Stimulated activated CD8-positive, alpha-beta memory T cell treated with anti-CD3 and anti-CD28 coated beads, Interleukin-7, amount 100 ng/mL, for 1 hour (primary cell): ENCODE data around the gene RXFP4.
"Not testable (repeated sequence)": the region's sequence is repeated elsewhere in the genome, so short reads cannot be mapped to it uniquely, and the experiment has no call there.

Experiments used
- DNase-seq, 2 donors: peaks; one replicate each; pipeline ENCODE4 v3.0.0-alpha.2; 2020; ENCODE audit warnings: low read depth in 2 of 2

Gene RXFP4

DNA sequence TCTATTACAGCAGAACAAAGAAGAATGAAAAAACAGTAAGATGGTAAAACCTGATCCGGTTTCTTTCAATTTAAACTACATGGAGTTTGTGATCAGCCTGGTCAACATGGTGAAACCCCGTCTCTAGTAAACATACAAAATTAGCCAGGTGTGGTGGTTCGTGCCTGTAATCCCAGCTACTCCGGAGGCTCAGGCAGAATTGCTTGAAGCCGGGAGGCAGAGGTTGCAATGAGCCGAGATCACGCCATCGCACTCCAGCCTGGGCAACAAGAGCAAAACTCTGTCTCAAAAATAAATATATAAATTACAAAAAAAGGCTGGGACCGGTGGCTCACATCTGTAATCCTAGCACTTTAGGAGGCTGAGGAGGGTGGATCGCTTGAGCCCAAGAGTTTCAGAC is 10.7 kb upstream of the RXFP4 start:
- DNase-seq: not testable (repeated sequence)

DNA sequence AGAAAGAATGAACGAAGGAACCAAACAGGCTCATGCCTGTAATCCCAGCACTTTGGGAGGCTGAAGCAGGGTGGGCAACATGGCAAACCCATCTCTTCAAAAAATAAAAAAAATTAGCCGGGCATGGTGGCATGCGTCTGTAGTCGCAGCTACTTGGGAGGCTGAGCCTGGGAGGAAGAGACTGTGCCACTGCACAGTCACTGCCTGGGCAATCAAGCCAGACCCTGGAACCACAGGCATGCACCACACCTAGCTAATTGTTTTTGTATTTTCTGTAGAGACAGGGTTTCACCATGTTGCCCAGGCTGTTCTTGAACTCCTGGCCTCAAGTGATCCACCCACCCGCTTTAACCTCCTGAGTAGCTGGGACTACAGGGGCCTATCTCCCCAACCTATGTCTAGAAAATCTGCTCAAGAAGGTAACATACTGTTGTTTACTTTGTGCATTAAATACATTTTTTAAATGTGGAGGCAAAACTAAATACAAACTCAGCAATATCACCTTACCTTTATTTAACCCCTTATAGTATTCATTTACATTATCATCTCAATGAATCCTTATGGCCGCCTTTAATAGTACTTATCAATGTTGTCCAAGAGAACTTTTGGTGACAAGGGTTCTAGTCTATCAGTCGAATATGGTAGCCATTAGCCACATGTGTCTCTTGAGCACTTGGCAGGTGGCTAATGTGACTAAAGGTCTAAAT is 10.0 kb upstream of the RXFP4 start:
- DNase-seq: no peak

DNA sequence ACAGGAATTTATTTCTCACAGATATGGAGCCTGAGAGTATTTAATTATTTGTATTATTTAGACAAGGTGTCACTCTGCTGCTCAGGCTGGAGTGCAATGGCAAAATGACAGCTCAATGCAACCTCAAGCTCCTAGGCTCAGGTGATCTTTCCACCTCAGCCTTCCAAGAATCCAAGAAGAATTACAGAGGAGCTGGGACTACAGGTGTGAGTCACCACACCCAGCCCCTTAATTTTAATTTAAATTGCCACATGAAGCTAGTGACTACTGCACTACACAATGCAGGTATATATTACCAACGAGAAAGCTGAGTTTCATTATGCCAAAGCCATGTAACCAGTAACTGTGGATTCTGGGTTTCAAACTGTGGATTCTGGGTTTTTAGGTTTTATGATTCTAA is 9.4 kb upstream of the RXFP4 start:
- no peak for DNase-seq

DNA sequence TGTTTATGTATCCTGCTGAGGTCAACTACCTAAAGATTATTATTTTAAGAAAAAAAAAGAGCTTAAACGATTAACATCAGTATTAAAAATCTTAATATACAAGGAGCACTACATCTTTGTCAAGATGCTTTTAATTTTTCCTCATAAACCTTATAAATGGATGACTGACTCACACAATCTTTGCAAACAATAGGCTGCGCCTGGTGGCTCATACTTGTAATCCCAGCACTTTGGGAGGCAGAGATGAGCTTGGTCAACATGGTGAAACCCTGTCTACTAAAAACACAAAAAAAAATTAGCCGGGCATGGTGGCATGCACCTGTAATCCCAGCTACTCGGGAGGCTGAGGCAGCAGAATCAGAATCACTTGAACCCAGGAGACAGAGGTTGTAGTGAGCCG is 9.0 kb upstream of the RXFP4 start:
- no peak for DNase-seq

DNA sequence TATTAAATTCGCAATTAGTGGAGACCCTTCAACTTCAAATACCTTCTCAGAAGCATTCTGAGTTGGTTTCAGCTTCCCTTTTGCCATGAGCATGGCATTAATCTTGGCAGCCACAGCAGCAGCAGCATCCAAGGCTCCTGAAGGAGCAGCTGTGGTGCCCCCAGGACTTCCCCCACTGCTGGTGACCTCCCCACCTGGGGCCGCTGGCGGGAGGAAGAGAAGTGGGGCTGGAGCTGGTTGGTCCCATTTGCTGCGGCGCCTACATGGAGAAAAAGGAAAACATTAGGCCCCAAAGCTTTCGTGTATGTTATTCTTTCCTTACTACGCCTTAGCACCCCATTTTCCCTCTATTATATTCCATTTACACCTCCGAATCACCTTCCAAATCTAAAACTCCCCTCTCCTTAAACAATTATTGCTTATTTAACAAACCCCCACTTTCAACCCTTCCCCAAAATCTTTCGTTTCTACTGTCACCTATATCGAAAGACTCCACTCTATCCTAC is 7.8 kb upstream of the RXFP4 start:
- no peak for DNase-seq

DNA sequence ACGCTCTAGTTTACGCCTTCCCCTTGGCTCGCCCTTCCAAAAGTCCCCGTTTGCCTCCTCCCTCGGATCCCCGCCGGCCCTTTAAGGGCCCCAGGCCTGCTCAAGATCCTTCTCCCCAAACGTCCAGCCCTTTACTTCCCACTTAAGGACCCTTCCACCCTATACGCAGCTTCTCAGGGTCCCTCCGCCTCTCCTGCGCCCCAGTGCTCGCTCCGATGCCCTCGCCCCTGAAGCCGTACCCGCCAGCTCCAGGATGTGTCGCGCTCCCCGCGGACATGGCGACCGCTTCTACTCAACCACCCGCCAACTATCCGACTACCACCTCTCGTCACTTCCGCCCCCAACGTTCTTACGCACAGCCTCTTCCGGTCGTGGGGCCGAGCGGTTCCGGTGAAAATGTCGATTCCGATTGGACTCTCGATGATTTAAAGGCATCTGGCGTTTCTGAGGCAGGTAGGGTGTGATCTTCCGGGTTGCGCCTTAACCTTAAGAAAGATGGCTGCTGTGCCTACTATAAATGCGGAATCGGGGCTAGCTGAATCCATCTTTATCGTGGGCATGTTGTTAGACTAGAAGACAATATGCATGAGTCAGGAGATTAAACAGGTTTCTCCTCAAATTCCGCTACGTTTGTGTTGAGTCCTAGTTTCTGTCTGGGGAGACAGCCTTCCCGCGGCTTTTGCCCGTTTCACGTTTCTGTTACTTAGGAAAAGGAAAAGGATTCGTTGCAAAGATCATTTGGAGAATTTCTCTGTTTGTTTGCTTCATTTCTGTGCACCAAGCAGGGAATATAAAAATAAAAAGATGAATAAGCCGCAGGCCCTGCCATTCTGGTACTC is 7.1 kb upstream of the RXFP4 start, which contains the start of gene KHDC4:
Gene KHDC4, minus strand, starts transcription at position 317 of the 839 bp plus-strand sequence. Its CDS starts 40 bp downstream, at position 277.
- DNase-seq: peak; percentile 84

DNA sequence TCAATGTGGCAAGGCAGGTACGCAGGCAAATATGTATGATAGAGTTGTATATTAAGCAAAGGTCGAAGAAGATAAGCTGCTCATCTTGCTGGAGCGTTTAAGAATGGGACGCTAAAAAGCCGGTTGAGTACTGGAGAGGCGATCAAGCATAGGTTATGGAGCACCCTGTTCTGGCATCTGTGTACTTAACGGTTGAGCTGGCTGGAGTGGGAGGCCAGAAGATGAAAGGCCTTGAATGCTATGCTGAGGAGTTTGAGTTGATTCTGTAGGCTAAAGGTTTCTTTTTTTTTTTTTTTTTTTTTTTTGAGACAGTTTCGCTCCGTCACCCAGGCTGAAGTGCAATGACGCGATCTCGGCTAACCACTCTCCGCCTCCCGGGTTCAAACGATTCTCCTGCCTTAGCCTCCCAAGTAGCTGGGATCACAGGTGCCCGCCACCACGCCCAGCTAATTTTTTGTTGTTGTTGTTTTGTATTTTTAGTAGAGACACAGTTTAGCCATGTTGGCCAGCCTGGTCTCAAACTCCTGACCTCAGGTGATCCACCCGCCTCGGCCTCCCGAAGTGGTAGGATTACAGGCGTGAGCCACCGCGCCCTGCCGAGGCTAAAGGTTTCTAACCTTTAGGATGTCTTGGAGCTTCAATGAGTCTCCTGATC is 6.4 kb upstream of the RXFP4 start:
- DNase-seq: no peak

DNA sequence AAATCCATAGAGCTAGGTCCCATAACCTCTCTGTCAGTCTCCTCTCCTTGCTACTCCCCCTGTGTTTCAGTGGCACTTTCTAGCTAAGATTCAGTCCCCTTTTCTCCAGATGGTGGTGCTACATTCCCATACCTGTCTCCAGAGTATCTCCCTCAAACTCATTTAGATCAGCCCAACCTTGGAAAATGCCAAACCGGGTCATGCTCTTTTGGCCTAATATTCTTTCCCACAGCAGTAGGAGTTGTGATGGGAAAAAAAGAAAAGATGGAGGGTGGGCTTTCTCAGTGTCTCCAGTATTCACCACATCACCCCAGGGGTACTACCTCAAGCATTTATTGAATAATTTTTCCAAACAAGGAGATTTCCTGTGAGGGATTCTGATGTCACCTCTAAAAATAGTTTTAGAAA is 3.2 kb upstream of the RXFP4 start:
- DNase-seq: no peak

DNA sequence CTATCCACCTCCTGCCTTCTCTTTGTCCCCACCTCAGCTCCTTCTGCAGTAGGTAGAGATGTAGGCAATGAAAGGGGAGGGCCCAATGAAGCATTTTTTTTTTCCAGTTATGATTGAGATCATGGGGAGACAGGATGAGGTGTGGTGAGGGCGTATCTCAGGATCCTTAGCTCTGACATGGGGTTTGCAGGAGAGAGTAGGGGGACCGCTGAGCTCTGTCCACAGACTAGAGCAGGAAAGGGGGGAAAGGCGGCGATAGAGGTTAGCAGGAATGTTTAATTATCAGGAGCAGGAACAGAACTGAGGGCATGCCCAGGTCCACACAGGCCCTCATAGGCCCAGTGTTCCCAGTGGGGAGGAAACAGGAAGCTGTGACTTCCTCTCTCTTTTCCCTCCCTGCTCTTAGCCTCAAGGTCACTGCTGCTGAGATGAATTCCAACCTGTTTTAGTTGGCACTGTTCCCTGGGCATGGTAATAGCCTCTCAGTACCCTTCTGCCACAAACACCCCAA is 901 bp upstream of the RXFP4 start:
- DNase-seq: no peak

DNA sequence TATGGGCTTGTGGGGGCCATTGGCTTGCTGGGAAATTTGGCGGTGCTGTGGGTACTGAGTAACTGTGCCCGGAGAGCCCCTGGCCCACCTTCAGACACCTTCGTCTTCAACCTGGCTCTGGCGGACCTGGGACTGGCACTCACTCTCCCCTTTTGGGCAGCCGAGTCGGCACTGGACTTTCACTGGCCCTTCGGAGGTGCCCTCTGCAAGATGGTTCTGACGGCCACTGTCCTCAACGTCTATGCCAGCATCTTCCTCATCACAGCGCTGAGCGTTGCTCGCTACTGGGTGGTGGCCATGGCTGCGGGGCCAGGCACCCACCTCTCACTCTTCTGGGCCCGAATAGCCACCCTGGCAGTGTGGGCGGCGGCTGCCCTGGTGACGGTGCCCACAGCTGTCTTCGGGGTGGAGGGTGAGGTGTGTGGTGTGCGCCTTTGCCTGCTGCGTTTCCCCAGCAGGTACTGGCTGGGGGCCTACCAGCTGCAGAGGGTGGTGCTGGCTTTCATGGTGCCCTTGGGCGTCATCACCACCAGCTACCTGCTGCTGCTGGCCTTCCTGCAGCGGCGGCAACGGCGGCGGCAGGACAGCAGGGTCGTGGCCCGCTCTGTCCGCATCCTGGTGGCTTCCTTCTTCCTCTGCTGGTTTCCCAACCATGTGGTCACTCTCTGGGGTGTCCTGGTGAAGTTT is 550 bp downstream of the RXFP4 start:
- no peak for DNase-seq

DNA sequence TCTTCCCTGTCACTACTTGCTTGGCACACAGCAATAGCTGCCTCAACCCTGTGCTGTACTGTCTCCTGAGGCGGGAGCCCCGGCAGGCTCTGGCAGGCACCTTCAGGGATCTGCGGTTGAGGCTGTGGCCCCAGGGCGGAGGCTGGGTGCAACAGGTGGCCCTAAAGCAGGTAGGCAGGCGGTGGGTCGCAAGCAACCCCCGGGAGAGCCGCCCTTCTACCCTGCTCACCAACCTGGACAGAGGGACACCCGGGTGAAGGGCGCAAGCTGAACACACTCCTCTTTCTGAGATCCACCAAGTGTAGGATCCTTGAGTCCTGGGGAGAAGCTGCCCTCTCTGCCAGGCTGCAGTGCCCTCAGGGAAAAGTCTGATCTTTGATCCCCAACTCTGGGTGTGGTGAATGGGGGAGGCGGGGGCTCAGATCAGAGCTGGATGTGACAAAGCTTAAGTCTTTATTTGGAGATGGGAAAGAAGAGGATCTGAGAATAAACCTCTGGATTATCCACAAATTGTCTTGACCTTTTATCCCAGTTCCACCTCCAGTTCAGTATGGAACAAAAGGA is 1.2 kb downstream of the RXFP4 start:
- DNase-seq: no peak

DNA sequence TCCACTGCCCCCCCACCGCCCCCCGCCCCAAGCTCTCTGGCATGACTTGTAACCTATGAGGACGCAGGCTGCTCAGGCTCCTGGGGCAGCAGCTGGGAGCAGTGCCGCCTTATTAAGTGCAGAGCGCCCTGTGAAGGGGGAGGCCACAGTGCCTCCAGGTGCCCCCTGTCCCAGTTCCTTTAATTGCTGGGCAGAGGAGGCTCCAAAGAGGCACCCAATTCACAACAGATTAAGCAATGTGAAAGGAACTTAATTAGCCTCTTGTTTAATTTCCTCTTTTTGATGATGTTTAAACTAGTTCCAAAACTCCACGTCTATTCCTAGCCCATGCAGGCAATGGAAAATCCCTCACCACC is 3.0 kb downstream of the RXFP4 start:
- no peak for DNase-seq

DNA sequence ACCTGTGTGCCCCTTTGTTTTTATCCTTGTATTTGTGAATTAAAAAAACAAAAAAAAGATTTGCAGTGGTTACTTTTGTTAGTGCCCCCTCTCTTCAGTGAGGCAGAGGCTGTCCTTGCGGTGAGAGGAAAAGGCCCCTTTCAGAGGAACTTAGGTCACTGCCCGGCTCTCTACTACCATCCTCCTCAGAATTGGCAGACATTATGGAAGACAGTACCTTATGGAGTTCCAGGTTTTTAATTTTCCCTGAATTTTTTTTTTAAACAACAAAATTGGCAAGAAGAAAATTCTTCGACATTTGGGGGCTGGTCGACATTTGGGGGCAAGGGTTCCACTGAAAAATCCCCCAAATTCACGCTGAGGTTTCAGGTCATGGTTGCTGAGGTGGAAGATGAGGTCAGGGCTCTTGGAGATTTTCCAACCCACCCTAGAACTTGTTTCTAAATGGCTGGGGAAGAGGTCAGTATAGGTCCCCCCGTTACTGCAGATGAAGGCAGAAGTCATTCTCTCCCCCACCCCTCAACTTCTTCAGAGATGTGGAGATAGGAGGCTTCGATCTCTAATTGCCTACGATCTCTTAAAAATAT is 5.3 kb downstream of the RXFP4 start:
- DNase-seq: no peak

DNA sequence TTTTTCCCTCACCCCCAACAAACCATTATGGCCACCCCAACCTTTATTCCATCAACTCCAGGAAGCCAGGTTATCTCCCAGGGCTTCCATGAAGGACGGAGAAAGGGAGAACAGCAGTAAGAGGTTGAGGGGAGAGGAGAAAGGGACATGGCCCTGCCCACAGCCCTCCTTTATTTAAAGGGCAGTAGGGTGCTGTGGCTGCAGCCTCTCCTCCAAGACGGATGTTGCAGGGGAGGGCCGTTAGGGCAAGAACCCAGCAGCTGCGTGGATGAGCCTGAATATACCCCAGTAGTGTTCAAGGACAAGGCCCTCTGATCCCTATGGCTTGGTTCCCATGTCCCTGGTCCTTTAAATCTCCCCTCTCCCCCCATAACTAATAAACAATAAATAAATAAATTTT is 5.9 kb downstream of the RXFP4 start:
- no peak for DNase-seq

DNA sequence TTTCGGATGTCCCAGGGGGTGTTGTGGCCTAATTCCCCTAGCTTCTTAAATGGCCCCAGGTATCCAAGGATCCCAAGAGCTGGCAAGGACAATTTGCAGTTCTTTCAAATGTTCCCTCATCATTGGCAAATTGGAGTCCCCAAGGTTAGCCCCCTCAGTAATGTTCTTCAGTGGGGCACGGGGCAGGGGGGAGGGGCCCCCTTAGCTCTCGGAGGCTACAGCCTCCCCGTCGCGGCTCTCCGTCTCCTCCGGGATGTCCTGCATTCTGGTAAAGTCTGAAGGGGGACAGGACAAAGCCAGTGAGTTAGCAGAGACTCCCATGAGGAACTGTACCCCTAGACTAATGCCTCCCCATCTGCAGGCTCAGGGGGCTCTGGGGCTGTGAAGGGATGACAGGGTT is 6.3 kb downstream of the RXFP4 start:
- no peak for DNase-seq

DNA sequence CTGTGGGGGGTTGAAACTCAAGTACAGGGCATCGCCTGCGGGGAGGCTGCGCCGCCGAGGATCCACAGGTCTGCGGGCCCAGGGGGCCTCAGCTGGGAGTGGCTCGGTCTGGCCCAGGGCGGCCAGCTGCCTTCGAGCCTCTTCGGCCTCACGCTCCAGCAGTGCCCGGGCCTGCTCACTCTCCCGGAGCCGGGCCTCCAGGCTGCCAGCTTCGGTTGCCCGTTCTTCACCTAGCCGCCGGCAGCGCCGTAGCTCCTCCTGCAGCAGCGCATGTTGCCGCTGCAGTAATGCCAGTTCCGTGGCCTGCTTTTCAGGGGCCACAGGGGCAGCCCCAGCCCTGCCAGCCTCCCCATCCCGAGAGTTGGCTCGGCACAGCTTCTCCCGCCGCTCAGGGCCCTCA is 9.4 kb downstream of the RXFP4 start:
- no peak for DNase-seq

DNA sequence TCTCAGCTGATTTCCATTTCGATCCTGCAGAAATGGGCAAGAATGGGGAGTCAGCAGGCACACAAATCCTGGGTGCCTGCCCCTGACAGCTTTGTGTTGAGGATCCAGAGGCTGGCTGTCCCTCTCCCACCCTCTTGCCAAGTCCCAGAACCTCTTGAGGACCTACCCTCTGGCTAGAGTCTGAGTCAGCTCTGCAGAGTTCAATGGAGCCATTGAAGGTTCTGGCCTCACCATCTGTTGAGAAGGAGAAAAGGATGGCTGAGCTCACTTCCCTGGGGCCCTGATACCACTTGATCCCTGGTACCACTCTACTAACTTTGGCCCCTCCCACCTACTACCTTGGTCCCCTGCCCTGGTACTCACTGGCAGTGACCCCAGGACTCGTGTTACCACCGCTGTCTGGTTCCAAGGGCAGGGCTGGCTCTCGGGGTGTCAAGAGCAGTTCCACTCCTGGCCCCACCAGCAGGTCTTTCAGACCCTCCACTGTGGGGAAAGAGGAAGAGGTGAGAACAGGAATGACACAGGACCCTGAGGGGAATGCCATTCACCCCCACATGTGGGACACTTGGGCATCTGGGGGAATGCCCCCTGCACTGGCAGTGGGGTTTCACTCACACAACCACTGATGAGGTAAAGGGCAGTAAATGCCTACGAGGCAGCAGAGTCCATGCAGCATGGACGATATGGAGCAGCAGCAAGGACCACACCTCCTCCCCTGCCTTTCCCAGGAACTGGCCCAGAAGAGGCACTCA is 10.5 kb downstream of the RXFP4 start:
- no peak for DNase-seq

DNA sequence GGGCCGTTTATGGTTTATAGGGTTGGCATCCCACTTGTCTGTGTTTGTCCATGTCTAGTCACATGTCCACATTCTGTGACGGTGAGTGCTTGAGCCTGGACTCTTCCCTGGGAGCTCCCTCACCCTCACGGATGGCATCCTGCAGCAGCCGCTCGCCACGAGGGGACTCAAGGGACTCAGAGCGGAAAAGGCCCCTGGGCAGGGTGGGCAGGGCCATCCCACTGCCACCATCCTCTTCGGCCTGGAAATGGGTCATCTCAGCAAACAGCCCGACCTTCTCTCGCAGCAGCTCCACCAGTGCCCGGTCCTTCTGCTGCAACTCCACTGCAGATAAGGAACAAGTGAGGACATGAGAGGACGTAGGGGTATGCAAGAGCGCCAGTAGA is 11.1 kb downstream of the RXFP4 start:
- DNase-seq: no peak

DNA sequence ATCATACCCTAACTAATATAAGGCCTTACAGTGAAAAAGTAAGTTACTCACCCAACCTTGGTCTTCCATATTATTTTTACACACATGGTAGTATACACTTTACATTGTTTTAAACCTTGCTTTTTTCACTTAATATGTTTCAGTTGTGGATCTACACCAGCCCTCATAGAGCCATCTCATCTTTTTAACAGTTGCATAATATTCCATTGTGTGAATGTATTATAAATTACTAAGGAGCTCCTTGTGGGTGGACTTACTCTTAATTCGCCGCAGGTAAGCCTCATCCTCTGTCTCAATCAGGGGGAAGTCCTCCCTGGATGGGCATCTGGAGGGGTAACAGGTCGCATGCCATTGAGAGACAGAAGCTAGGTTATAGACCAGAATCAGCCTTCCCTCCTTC is 13.2 kb downstream of the RXFP4 start:
- DNase-seq: no peak

DNA sequence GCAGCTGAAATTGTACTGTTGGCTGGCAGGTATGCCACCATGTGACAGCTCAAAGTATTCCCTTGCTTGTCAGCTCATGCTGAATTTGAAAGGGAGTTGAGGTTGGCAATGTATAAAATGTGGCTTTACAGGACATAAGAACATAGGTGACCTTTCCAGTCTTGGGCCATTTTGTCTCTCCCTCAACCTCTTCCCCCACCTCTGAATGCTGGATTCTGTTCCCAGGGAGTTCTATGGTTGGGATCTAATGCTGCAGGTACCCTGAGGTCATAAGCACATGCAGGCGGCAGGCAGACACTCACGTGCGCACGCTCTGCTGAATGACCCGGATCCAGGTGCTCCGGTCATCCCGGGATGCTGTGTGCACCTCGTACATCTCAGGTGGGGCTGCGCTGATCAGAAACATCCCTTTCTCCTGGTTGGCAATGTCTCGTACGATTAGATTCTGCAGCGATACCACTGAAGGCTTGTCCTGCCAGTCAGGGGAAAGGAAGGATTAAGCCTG is 16.0 kb downstream of the RXFP4 start:
- DNase-seq: no peak
